CD4-positive, alpha-beta T cell treated with Interleukin-6 at 100 ng/mL for 8 hours (primary cell): ENCODE results near the gene CAMK2A.
A peak's percentile ranks its signal among the peaks of the same experiment; 100 is the strongest.
"Not testable (repeated sequence)": the region's sequence is repeated elsewhere in the genome, so short reads cannot be mapped to it uniquely, and the experiment has no call there.

Experiments used
- DNase-seq: peaks from one replicate; pipeline ENCODE4 v3.0.0-alpha.2; 2020; ENCODE audit warnings: mixed read lengths, low spot score

CAMK2A gene

DNA sequence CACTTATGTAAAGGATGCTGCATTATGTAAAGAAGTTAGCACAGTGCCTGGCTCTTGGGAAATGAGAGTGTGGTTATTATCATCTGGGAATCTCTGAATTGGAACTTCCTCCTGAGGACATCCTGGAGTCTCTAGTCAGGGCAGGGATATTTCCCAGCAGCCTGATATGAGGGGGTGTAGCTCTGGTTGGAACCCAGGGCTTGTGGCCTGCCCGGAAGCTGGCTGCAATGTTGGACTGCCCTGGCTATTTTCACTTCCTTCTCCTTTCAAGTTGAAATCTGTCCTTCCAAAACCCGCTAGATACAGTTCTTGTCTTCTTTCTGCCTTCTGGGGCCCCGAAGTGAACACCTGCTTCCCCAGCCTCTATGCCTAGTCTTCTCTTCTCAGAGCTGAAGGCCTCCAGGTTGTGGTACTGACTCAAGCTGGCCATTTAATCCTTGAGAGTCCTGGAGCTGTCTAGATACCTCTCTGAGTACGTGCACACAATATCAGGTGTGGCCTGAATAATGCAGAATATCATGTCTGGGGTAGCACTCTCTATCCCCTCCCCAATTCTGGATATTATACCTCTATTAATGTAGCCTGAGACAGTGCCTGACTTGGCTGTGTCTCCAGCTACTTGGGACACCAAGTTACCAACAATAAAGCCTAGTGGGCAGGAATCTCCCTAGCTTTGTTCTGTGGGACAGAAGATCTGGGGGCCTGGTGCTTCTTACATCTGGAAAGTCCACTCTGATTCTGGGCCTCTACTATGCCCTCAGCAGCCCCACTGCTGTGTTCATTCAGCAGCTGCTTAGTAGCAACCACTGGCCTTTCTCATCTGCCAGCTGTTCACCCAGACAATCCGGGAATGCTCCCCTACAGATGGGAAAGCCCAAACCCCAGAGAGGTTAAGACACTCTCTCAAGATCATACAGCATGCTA lies 54.7 kb downstream of the CAMK2A start:
- no peak for DNase-seq

DNA sequence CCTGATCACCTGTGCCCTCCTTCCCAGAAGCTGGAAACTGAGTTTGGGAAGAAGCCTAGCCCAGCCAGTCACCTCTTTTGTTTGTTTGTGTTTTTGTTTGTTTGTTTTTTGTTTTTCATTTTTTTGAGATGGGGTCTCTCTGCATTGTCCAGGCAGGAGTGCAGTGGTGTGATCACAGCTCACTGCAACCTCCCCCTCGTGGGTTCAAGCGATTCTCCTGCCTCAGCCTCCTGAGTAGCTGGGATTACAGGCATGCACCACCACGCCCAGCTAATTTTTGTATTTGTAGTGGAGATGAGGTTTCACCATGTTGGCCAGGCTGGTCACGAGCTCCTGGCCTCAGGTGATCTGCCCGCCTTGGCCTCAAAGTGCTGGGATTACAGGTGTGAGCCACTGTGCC lies 55.9 kb downstream of the CAMK2A start:
- DNase-seq, result not testable (repeated sequence)

DNA sequence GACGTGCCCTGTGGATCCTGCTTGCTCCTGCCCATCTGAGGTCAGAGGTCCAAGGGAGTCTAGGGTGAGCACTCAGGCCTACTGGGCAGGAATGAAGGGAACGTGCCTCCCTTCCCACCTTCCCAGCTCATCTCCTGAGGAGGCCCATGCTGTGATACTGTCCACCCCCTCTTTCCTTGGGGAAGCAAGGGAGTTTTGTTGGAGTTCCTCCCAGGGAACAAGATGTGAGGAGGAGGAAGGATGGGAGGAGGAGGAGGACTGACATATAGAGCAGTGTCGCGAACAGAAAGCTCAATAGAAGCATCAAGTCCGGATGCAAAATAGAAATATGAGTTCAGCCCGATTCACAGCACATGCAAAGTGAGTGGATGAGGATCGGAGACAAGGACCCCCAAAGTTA lies 58.7 kb downstream of the CAMK2A start:
- DNase-seq, result no peak

DNA sequence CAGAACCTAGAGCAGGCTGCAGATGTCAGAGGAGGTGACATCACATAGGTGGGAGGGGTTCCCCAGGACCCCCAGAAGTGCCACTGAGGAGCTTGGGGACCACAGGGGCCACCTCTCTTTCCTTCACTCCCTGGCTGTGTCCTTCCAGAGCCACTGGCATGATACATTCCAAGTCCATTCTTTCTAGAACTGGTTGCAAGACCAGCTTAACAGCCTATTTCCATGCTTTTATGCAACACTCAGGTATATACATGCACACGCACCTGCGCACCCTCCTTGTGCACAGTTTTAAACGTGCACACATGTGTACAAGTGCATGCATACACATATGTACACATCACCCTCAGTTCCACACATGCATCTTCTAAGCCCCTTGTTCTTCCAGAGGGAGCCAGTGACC lies 60.0 kb downstream of the CAMK2A start:
- no peak for DNase-seq

- no peak for DNase-seq
Measured at GRCh38 chr5:150227606-150228273, 61.8 kb downstream of the CAMK2A start.

- no peak for DNase-seq
Measured at GRCh38 chr5:150227036-150227435, 62.5 kb downstream of the CAMK2A start.

GRCh38 chr5:150224483-150225027 lies 65.0 kb downstream of the CAMK2A start:
- no peak for DNase-seq

DNA sequence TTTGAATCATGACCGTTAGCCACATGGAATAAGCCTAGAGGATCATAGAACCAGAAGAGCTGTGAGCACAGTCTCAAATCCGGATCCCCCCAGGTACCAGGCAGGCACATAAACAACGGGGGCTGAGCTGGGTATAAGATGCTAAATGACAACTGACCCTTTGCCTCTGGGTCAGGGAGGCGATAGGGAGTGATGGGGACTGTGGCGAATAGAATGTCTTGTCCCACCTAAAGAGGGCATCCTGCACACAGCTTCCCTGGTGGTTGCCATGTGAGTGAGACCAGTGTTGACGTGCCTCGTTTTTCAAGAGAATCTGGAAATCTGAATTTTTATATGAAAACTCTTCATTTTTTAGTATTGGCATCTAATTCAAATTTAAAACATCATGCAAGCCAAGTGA lies 66.1 kb downstream of the CAMK2A start:
- DNase-seq, result no peak

GRCh38 chr5:150222906-150223305 lies 66.7 kb downstream of the CAMK2A start:
- no peak for DNase-seq

DNA sequence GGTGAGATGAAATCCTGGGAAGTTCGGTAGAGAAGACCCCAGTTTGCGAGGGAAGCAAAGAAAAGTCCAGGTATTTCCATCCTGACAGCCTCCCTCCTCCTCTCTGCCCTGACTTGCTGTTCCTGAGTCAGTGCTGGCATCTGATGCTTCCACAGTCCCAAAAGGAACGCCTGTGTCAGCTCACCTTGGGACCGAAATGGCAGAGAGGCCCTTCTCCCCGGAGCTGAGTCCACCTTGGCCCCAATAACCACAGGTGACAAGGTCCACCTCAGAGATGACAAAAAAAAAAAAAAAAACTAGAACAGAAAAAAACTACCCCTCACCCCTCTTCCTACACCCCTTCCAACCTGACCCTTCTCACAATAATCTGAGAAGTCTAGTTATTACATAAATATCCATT lies 68.1 kb downstream of the CAMK2A start:
- DNase-seq, result no peak

DNA sequence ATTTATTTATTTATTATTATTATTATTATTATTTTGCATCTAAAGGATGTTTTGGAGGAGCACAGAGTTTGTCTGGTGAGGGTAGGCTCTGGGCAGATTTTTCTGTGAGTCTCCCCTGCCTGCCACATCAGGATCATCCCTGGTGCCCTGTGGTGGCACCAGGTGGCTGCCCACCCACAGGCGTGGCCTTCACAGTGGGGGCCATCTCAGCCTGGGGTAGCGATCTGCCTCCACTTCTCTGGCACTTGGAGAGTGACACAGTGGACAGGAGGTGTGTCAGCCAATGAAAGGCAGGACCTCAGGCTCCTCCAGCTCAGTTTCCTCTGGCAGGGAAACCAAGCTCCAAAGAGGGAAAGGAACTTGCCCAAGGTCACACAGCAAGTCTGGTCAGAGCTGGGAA lies 69.7 kb downstream of the CAMK2A start:
- no peak for DNase-seq

DNA sequence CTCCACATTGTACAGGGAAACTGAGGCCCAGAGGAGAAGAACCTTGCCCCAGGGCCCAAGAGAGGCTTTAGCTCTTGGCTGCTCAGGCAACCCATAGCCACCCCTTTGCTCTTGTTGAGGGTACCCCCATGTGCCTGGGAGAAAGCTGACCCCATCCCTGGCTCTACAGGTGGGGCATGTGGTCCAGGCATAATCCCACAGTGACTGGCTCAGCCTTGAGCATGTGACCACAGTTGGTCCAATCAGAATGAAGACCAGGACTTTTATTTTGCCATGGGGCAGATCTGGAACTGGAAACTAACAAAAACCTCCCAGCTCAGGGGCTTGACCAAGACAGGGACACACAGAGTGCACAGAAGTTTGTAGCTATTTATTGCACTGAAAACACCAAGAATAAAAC lies 70.4 kb downstream of the CAMK2A start:
- DNase-seq, result no peak

- DNase-seq, result no peak
Measured at GRCh38 chr5:150218693-150219035, 70.9 kb downstream of the CAMK2A start.

- peak; percentile 76 for DNase-seq
Measured at GRCh38 chr5:150217873-150218692, 71.5 kb downstream of the CAMK2A start.

GRCh38 chr5:150217038-150217437 lies 72.5 kb downstream of the CAMK2A start:
- DNase-seq, result no peak

DNA sequence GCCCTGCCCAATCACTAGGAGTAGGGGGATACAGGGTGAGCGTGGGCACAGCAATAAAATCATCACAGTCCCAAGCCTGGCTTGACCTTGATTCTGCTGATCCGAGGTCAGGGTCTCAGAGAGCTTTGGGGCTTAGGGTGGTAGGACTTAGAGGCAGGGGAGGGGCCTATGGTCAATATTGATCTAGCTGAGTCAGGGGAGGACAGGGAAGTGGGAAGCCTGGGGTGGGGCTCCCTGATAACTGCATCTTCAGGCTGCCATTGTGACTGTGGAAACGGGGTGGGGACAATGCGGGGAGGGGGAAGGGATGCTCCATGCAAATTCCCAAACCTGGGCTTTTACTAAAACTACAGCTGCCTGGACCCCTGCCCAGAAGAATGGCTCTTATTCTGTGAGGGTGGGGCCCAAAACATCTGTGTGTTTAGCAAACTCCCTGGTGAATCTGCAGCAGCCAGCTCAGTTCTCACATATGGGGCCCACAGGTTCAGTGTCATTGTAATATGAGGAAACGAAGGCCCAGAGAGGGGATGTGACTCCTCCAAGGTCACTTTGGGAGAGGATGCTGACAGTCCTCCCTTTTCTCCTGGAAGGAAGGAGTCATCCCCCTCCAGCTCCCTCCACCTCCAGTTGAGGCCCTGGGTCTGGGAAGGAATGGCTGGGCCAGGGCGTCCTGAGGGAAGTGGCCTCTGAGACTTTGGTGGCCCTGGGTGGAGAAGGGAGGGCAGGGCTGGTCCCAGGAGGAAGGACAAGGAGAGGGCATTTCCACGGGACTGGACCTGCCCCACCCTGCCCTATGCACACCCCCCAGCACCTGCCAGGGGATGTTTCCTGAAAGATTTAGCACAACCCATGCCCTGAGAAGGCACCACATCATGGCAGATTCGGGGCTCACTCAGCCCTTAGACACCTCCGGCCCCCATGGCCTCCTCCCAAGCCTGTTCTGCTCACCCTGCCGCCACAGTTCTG lies 73.3 kb downstream of the CAMK2A start:
- DNase-seq, result no peak

DNA sequence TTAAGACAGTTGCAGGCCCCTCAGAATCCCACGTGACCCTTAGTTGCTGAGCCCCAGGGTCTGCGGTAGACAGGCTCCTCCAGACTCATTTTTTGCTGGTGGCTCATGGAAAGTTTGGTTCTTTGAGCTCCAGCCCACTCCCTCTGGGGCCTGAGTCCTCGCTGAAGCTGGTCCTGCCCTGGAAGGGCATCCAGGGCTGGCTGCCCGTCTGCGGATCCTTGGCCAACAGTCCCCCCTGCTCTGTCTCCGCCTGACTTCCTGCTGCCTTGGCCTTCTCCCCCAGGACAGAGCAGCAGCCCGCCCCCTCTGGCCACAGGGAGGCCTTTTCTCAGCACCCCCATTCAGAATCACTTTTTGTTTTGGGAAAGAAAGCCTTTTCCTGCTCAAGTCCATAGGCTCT lies 75.3 kb downstream of the CAMK2A start:
- DNase-seq, result no peak

DNA sequence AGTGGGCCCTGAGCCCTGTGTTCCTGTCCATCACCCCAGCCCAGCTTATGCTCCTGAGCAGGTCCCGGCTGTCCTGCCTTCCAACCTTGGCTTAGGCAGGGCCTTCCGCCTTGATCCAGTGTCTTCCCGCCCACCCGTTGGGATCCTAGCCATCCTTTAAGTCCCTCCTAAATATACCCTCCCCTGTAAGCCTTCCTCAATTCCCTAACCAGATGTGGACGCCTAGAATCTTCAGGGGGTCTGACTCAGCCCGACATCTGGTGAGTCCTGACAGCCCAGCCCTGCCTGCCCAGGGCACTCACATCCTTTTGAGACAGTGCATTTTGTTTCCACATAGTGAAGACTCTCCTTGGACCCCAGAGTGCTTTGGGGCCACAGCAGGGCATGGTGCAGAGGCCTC lies 76.0 kb downstream of the CAMK2A start:
- DNase-seq, result no peak

DNA sequence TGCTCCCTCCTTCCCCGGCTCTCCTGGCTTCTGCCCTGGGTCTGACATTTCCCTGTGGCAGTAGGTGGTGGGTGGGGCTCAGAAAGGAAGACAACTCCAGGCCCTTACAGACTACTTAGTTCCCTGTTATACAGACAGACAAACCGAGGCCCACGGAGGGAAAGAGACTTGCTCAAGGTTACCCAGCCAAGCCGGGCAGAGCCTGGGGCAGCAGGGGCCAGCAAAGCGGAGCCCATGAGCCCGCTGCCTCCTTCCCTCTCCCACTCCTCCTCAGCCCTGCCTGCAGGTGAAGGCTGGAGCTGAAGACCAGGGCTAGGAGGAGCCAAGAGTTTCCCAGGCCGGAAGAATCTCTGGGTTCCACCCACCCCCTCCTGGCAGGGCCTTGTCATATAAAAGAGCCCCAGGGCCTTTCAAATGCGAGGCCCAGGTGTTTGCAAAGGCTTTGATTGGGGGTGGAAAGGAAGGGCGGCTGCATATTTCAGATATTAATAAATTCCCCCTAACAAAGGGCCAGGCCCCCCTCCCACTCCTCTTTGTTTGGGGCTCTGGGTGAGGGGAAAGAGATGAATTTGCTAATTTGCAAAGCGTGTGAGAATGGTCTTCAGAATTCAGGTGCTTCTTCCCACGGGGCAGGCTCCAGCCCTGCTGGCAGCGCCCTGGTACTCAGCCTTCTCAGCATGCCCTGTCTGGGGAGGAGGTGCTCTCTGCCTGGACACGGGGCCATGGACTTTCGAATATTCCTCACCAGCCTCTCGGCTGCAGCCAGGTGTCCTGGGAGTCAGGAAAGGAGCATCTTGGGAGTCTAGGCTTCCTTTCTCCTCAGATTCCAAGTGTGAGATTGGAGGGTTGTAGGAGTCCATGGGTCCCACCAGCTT lies 78.2 kb downstream of the CAMK2A start:
- DNase-seq, result no peak

DNA sequence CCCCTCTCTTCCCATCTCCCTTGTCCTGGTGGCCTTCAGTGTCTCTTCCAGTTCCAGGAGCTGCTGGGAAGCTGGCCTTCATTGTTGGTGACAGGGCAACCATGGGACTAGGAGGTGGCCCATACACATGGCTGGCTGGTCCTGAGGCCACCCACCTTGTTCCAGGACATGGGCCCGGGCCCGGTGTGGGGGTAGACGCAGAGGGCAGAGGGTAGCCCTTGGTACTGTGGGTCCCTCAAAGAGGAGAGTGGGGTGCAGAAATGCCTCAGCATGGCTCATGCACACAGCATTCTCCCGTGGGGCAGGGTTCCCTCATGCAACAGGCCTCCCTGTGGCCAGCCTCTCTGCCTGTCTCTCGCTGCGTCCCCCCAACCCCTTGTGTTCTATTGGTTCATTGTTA lies 78.9 kb downstream of the CAMK2A start:
- no peak for DNase-seq
